ENCODE data around the gene CNTN4.
"Not testable (repeated sequence)": the region's sequence is repeated elsewhere in the genome, so short reads cannot be mapped to it uniquely, and the experiment has no call there.

Gene CNTN4

DNA sequence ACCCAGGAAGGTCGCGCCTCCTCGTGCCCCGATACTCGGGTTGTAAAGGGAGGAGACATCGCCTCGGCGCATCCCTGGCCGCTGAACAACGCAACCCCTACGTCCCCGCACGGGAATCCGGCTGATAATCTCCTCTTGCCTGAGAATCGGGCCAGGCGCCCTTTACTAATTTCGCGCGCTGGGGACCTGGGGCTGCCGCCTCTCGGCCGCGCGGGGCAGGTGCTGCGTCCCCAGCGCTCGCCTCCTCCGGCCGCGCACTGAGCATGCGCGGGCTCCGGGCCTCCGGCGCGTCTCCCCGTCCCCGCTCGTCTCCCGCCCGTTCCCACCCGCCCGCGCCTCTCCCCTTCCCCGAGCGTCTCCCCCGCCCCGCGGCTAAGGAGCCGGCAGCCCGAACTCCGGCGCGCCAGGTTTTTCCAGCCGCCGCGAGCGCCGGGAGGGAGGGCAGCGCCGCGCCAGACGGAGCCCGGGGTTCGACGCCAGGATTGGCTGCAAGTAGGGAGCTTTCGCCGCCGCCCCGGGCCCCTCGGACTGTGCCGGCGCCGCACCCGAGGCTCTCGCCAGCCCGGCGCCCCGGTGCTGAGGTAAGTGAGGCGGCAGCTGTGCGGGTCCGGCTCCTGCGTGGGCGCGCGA is at the start of gene CNTN4:
Gene CNTN4 (plus strand): TSS at position 469 of the 630 bp plus-strand sequence.
- in situ Hi-C loops (cut with HindIII; ENCODE audit: low sequenced_read_pairs) = no loop called here

DNA sequence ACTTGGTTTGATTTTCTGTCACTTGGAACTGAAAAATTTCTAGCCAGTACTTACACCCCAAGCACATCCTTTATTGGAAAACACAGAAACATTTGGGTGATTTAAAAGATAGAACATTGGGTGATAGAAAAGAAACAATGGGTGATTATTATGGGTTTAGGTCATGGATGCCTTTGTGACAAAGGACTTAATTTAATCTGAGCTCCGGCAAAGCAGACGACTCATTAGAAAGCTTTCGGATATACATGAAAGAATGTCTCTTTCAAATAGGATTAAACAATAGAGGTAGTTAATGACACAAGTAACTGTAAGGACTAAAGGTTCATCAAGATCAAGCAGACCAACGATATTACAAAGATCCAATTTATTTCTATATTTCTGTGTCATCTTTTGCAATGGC is 37.3 kb upstream of the CNTN4 start:
- in situ Hi-C loops (cut with HindIII; ENCODE audit: low sequenced_read_pairs) = no loop called here

DNA sequence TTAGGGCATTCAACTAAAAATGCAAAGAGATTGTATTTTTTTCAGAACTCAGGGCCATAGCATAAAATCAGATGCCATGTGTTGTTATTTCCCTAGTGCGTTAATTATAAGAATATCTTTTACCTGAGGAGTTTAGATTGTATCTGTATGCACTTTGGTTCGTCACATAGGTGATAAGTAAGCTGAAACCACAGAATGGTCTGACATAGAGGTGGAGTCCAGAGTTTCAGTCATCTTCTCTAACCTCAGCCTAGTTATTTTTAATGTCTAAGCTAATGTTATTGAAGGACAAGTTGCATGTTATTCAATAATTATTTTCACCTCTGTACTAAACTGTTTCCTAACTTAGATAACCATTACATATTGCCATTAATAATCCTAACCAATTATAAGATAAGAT is 27.1 kb upstream of the CNTN4 start:
- in situ Hi-C loops (cut with HindIII; ENCODE audit: low sequenced_read_pairs) = loop anchor here (10.0 kb wide), 1 partner anchor 57 kb away; no protein-coding TSS in a partner anchor

DNA sequence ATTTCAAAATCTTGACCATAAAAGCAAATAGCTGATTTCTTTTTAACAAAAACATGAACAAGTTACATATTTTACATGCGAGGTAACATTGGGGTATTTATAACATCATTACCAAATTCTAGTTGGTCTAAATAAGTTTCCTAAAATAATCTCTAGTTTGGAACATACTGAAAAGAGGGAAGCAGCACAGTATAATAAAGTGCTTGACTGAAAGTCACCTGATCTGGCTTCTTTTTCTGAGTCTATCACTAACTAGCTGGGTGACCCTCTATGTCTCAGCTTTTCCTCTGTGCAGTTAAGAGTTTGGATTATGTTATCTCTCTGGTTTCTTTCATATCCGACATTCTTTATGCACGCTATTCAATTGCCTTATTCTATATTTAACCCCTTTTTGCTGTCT is 19.8 kb upstream of the CNTN4 start:
- in situ Hi-C loops (cut with HindIII; ENCODE audit: low sequenced_read_pairs) = loop anchor here (10.0 kb wide), 1 partner anchor 64 kb away; no protein-coding TSS in a partner anchor

DNA sequence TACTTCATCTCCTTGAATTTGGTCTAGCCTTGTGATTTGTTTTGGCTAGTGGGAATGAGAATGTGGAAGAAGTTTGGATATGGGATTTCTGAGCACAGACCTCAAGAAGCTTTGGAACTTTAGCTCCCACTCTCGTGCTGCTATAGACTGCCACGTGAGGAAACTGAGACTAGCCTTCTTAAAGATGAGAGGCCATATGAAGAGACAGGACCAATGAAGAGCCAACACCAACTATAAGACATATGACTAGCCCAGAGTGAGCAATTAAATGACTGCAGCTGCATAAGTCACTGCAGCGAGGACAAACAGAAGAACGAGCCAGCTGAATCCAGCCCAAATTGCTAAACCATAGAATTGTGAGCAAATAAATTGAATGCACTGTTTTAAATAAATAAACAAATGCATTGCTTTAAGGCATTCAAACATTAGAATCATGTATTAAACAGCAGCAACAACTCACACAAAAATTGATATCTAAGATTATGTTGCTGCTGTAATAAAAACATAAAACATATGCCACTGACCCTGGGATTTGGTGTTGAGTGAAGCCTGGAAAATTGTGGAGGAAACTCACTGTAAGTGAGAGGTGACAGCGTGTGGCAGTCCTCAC is 15.7 kb upstream of the CNTN4 start:
- in situ Hi-C loops (cut with HindIII; ENCODE audit: low sequenced_read_pairs) = no loop called here

DNA sequence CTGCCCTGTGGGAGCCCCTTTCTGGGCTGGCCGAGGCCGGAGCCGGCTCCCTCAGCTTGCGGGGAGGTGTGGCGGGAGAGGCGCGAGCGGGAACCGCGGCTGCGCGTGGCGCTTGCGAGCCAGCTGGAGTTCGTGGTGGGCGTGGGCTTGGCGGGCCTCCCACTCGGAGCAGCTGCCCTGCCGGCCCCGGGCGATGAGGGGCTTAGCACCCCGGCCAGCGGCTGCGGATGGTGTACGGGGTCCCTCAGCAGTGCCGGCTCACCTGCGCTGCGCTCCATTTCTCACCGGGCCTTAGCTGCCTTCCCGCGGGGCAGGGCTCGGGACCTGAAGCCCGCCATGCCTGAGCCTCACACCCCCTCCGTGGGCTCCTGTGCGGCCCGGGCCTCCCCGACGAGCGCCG is 15.1 kb upstream of the CNTN4 start:
- in situ Hi-C loops (cut with HindIII; ENCODE audit: low sequenced_read_pairs) = not testable (repeated sequence)

DNA sequence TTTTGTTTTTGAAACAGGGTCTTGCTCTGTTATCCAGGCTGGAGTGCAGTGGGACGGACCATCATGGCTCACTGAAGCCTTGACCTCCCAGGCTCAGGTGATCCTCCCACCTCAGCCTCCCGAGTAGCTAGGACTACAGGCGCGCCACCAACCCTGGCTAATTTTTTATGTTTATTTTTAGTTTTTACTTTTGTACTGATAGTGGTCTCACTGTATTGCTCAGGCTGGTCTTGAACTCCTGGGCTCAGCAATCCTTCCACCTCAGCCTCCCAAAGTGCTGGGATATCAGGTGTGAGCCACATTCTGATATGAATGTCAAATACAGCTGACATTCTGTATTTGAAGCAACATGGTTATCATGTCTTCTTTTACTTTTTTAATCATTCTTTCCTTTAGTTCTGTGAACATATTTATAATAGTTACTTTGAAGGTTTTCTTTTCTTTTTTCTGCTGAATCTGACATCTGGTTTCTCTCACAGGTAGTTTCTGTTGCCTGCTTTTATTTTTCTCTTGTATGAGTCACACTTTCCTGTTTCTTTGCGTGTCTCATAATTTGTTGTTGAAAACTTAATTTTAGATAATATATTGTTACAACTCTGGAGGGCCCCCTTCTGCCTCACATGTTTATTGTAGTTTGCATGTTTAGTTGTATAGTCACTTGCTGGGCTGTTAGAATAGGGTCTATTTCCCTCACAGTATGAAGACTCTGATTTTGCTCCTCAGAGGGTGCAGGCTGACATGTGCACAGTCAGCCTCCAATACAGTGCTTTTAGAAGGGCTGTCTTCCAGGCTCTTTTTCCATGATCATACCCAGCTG is 8.4 kb upstream of the CNTN4 start:
- in situ Hi-C loops (cut with HindIII; ENCODE audit: low sequenced_read_pairs) = no loop called here

DNA sequence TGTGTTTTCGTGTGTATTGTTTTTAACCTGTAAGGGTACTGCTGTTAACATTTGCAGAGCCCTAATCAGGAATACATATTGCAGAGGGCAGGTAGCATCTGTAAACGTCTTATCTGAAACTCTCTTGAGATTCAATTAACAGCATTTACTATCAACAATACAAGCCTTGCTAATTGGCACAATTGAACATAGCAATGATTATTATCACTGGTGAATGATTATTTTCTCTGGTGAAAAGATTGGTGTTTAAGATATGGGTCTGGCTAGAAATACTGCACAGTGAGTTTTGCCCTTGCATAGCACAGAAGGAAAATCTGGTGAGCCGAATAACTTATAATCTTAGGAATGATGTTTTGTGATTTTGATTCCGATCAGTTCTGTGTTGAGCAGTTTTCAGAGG is 5.9 kb upstream of the CNTN4 start:
- in situ Hi-C loops (cut with HindIII; ENCODE audit: low sequenced_read_pairs) = no loop called here

DNA sequence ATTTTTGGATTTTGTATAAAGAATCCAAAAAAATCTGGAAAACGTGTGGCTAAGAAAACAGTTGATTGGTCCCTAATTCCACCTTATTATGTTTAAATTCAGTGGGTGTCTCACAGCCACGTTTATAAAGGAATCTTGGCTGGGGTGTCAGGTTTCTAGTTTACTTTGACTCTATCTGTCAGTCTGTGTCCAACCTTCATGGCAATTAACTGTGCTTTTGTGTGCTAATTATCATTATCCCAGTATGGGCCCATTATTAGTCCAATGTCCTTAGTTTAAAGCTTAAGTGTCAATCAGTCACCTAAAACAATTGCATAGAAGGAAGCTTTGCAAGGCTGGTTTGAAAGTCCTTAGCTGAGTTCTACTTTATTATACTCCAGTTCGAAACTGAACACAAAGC is 3.7 kb upstream of the CNTN4 start:
- in situ Hi-C loops (cut with HindIII; ENCODE audit: low sequenced_read_pairs) = no loop called here

DNA sequence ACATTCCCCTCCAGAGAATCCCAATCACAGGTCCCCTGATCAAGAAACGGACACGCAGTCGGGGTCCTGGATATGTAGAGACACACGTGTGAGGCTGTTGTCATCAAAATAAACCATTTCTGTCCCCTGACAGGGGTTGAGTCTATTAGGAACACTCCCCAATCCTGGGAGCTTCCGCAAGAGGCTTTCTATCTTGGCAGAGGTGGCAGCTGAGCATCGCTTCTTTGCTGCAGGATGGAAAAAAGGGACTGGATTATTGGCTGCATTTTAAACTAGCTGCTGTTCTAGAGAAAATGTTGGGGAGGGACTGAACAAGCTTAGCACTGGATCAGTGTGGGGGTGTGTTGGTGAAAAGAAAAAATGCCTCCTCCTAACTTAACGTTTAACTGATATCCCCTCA is 2.5 kb upstream of the CNTN4 start:
- in situ Hi-C loops (cut with HindIII; ENCODE audit: low sequenced_read_pairs) = no loop called here

DNA sequence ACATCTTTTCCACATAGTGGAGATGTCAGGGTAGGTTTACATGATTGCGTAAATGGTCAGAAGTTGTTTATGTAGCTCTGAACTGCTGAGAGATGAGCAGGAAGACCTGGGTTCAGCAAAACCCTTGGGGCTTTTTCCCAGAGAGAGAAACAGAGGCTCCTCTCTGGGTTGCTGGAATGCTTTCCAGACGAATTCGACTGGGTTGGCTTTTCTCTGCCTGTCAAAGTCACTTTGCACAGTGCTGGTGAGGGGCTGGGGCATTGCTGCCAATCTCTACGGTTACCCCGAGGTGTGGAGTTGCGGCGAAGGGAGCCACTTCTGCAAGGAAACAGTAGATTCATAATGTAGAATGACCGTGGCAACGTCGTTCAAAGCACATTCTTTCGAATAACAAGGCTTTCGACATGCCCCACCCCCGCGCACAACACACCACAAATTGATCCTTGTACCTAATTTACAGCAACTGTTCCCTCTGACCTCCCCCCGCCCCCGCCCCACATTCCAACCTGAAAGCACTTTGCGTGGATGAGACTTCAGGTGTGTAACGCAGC is 950 bp upstream of the CNTN4 start:
- in situ Hi-C loops (cut with HindIII; ENCODE audit: low sequenced_read_pairs) = no loop called here

DNA sequence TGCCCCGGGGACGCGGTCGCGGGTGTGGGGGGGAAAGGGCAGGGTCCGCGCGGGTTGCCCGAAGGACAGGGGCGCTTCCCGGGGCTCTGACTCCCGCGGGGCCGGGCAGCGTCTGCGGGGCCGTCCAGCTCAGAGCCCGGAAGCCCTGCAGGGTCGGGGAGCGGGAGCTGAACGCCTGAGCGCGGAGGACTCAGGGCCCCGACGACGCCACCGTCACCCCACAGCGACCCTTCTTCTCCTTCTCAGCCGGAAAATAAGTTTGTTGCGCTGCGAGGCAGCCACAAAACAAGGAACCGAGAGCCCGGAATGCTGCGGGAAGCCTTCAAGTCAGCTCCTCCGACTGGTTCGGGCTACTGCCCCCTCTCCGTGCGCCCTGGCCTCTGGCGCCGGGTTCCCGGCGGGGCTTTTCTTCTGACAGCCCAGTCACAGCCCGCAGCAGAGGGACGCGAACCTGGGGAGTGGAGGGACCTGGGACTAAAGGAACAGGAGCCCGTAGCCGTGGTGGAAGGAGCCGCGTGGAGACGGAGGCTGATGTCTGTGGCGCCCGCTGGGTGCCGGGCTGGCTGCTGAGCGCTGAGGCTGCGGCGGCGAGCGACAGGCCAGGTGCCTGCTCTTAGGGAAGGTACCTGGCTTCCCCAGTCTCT is 484 bp downstream of the CNTN4 start:
- in situ Hi-C loops (cut with HindIII; ENCODE audit: low sequenced_read_pairs) = no loop called here

DNA sequence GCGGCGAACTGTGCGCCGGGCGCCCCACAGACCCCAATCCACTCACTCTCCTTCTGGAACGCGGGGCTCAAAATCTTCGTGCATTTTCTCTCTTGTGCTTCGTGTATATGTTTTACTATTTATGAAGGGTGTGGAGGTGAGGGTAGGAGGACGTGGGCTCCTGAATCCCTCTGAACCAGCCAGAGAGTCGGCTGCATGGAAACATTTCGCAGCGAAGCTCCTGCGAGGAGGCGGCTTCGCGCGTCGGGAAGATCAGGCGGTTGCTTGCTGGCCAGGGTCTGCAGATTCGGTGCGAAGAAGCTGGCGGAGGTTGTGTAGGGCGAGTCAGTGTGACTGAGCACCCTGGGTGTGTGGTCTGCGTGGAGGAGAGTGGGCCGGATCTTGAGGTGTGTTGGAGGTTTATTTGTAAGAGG is 1.1 kb downstream of the CNTN4 start:
- in situ Hi-C loops (cut with HindIII; ENCODE audit: low sequenced_read_pairs) = no loop called here

DNA sequence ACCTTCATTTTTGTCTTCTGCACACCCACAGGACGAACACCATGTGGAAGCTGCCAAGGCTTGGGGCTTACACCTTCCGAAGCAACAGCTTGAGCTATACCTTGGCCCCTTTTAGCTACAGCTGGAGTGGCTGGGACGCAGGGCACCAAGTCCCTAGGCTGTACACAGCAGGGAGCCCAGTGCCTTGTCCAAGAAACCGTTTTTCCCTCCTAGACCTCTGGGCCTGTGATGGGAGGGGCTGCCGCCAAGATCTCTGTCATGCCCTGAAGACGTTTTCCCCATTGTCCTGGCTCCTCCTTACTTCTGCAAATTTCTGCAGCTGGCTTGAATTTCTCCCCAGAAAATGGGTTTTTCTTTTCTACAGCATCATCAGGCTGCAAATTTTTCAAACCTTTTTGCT is 7.8 kb downstream of the CNTN4 start:
- in situ Hi-C loops (cut with HindIII; ENCODE audit: low sequenced_read_pairs) = no loop called here

DNA sequence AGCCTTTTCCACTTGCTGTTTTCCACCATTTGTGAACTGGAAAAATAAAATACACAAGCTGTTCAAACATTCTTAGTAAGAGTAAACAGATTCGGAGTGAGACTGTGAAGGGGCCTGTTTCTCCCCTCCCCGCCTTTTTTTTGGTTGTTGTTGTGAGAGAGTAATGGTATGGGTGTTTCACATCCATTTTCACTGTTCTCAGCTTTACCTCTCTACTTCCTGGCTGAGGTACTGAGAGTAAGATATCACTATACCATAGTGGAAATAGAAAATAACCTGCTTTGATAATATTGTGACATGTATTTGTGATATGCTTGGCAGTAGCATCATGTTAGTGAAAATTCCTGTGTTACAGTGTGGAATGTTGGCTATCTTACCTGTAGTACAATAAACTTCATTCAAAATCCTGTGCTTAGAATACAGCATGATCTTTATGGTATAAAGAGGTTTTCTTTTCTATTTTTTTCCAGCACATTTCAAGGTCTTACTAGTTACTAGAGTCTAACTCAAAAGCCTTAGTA is 12.0 kb downstream of the CNTN4 start:
- in situ Hi-C loops (cut with HindIII; ENCODE audit: low sequenced_read_pairs) = no loop called here

DNA sequence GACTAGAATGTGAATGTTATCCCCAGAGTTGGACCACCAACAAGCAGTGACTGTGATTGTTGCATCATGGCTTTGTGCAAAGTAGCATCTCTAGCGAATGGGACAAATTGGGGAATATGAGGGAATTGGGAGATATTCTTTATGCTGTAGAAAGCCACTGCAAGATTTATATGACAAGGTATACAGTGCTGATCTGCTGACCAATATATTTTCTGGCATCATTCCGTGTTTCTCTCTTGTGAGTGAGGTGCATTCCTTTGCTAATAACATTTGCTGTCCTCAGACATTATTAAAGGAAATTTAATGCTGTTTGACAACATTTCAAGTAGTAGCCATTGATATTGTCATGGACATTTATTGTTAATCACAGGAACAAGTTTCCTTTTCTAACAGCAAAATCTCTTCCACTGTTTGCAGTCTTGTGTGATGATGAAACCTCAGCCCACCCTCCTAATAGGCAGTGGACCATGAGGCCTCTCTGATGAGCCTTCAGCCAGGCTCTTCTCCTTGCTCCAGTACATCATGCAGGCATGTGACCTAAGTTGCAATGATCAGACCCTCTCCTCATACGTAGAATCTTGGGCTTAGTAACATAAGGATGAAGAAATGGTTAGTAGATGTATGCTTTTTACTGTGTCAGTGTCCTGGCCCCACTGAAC is 16.1 kb downstream of the CNTN4 start:
- in situ Hi-C loops (cut with HindIII; ENCODE audit: low sequenced_read_pairs) = no loop called here

DNA sequence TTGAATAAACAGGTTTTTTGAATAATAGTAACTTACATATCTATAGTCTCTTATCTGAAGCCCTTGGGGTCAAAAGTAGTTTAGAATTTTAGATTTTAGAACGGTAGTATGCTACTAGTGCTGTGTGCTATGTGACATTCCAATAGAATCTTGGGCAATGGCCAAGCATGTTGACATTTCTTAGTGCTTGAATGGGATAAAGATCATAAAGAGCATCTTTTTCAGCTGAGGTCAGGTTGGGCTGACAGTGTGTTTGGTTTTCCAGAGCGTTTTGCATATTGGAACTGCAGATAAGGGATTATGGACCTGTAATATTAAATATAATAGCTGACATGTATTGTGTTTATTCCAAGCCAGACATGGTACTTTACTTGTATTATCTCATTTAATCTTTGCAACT is 32.1 kb downstream of the CNTN4 start:
- in situ Hi-C loops (cut with HindIII; ENCODE audit: low sequenced_read_pairs) = no loop called here

DNA sequence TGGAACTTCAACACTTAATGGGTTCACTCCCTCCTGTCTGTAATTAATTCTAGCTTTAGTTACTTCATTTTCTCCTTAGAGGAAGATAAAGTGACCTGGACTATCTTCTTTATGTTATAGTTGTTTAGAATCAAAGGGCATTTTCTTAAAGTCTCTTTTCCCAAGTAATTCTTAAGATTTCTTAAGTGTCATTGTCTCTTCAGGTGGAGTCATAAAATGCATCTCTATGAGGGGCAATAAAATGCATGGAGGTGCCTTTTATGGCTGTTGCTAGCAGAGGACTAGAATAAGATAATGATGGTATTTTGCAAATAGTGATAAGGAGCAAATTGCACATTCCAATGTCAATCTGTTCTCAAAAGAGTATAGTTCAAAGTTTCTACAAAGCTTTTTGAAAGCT is 34.5 kb downstream of the CNTN4 start:
- in situ Hi-C loops (cut with HindIII; ENCODE audit: low sequenced_read_pairs) = no loop called here

DNA sequence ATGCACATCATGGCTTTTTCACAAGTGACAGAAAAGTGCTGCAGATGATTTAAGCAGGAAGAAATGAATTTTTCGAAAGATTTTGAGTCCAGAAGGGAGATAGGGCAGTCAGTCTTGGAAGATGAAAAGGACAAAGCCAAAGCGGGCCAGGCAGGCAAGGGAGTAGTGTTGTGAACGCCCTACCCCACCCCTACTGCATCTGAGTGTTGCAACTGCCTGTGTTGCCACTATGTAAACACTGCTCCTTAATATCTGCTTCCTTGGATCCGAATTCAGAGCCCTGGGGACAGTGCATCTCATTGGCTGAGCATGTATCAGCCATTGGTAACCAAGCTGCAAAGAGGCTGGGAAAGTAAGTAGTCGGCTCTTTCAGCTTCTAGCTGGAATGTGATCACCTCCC is 39.0 kb downstream of the CNTN4 start:
- in situ Hi-C loops (cut with HindIII; ENCODE audit: low sequenced_read_pairs) = no loop called here

DNA sequence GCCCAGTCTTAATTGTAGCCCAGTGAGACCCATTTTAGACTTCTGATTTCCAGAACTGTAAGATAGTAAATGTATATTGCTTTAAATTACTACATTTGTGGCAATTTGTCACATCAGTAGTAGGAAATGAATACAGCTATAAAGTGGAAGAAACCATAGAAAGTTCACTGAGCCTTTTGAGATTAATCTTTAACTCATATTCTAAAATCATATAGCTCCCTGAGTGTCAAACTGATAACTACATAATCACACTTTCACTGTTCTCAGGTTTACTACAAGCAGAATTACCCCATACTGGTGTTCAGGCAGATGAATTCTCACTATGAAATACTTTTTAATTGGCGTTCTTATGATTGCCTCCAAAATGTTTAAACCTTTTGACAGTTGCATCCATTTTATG is 42.8 kb downstream of the CNTN4 start:
- in situ Hi-C loops (cut with HindIII; ENCODE audit: low sequenced_read_pairs) = no loop called here
